ENCODE data around the gene BCL2.

Gene BCL2

GRCh38 chr18:63311118-63312018, 8.2 kb downstream of the BCL2 start:
- TF ChIP-seq, protein P1, sequence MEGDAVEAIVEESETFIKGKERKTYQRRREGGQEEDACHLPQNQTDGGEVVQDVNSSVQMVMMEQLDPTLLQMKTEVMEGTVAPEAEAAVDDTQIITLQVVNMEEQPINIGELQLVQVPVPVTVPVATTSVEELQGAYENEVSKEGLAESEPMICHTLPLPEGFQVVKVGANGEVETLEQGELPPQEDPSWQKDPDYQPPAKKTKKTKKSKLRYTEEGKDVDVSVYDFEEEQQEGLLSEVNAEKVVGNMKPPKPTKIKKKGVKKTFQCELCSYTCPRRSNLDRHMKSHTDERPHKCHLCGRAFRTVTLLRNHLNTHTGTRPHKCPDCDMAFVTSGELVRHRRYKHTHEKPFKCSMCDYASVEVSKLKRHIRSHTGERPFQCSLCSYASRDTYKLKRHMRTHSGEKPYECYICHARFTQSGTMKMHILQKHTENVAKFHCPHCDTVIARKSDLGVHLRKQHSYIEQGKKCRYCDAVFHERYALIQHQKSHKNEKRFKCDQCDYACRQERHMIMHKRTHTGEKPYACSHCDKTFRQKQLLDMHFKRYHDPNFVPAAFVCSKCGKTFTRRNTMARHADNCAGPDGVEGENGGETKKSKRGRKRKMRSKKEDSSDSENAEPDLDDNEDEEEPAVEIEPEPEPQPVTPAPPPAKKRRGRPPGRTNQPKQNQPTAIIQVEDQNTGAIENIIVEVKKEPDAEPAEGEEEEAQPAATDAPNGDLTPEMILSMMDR (IDR thresholded peaks at IDR 0.05; ENCODE audit: borderline replicate concordance, control extremely low read depth, extremely low read depth, insufficient read depth, missing control alignments), result no peak
- in situ Hi-C loops (cut with MboI; ENCODE audit: low sequenced_read_pairs, unreplicated experiment), result no loop called here
- no peak for DNase-seq (ENCODE audit: low spot score)

DNA sequence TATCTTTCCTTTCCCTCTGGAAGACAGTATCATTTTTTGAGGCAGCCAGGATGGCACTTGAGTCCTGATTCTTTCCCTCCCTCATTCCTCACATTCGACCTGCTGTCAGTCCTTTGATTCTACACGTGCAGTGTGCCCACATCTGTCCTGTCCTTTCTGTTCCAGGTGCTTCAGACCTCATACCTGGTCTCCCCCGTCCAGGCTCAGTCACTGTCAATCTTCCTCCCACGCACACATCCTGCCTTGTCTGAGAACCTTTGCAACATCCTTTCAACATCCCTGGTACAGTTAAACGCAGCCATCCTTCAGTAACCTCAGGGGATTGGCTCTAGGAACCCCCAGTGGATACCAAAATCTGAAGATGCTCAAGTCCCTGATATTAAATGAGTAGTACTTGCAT, 10.1 kb downstream of the BCL2 start:
- in situ Hi-C loops (cut with MboI; ENCODE audit: low sequenced_read_pairs, unreplicated experiment), result no loop called here
- DNase-seq (ENCODE audit: low spot score), result no peak

GRCh38 chr18:63307551-63308200, 11.9 kb downstream of the BCL2 start:
- in situ Hi-C loops (cut with MboI; ENCODE audit: low sequenced_read_pairs, unreplicated experiment), result no loop called here
- TF ChIP-seq, protein P1 (IDR thresholded peaks at IDR 0.05; ENCODE audit: borderline replicate concordance, control extremely low read depth, extremely low read depth, insufficient read depth, missing control alignments), result no peak
- DNase-seq (ENCODE audit: low spot score), result no peak

More for the DNA sequence above, 10.1 kb downstream of the BCL2 start:
- TF ChIP-seq, protein P1 (IDR thresholded peaks at IDR 0.05; ENCODE audit: borderline replicate concordance, control extremely low read depth, extremely low read depth, insufficient read depth, missing control alignments), result no peak

DNA sequence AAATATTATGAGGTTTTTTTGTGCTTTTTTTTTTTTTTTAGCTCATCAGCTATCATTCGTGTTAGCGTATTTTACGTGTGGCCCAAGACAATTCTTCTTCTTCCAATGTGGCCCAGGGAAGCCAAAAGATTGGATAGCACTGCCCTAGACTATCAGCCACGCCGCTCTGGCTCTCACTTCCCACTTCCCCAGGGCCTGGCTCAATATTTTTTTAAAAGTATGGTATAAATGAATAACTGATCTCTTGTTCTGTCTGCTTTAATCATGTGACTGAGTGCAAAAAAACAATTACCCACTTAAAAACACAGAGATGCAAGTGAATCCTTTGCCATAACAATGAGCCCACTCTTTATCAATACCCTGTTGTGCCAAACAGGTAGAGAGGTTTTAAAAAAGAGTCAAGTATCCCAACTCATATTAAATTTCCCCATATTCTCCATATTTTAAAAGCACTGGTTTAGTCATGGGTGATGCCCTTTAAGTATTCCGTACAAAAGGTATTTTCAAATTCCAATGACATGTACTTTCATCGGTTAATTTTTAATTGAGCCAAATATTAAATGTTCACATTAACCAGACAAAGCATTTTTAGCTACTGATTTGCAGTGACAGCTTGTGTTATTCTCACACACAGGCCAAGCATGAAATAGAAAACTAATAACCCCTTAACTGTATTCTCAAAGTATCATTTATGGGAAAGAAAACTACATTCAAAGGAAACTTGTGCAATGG, 12.6 kb downstream of the BCL2 start:
- DNase-seq (ENCODE audit: low spot score), result no peak
- TF ChIP-seq, protein P1 (IDR thresholded peaks at IDR 0.05; ENCODE audit: borderline replicate concordance, control extremely low read depth, extremely low read depth, insufficient read depth, missing control alignments), result no peak
- in situ Hi-C loops (cut with MboI; ENCODE audit: low sequenced_read_pairs, unreplicated experiment), result no loop called here

DNA sequence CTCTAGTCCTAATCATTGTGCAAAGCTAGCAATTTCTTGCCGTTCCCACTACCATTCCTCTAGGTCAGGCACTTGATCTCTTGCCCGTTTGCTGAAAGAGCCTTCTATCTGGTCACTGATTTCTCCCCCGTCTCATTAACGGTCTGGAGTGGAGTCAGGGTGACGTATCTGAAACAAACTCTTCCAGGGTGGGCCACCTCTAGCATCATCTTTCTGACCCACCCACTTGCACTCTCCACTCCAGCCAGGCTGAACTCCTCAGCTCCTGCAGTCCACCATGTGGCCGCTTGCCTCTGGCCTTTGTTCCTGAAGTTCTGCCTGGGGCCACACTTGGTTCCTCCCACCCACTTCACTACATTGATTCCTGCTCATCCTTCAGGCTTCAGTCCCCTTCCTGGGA, 13.3 kb downstream of the BCL2 start:
- in situ Hi-C loops (cut with MboI; ENCODE audit: low sequenced_read_pairs, unreplicated experiment), result no loop called here
- DNase-seq (ENCODE audit: low spot score), result no peak
- TF ChIP-seq, protein P1 (IDR thresholded peaks at IDR 0.05; ENCODE audit: borderline replicate concordance, control extremely low read depth, extremely low read depth, insufficient read depth, missing control alignments), result no peak

DNA sequence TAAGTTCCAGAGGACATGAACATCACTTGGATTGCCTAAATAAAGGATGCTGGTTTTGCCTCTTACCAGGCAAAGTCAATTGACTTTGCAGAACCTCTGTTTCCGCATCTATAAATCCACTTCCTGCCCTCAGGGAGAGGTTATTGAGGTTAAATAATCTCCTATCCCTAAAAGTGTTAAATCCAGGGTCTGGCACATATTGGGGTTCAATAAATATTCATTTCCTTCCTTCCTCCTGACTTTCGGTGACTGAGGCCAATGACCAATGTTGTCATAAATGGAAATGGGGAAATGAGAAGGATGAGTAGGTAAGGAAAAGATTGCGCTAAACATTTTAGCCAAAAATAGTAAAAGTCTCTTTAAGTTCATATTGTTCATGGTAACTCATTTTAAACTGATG, 16.0 kb downstream of the BCL2 start:
- TF ChIP-seq, protein P1 (IDR thresholded peaks at IDR 0.05; ENCODE audit: borderline replicate concordance, control extremely low read depth, extremely low read depth, insufficient read depth, missing control alignments), result no peak
- DNase-seq (ENCODE audit: low spot score), result no peak
- in situ Hi-C loops (cut with MboI; ENCODE audit: low sequenced_read_pairs, unreplicated experiment), result no loop called here
